Measurements from ENCODE around the gene PEX11A.

The PEX11A gene

GRCh38 chr15:89680282-89680873 lies 10.2 kb downstream of the PEX11A start:
- no peak for DNase-seq (ENCODE audit: low spot score)
- H3K27ac ChIP-seq = peak overlapping the region; percentile 59
- ChIA-PET POLR2A (ENCODE audit: low non-redundant PET) (no interaction called here), CTCF (no interaction called here)
- no peak for TF ChIP-seq CTCF (conservative IDR thresholded peaks at IDR 0.05; ENCODE audit: low read depth)

- no peak for DNase-seq (ENCODE audit: low spot score)
- CTCF ChIA-PET = no interaction called here
- no peak for TF ChIP-seq CTCF (conservative IDR thresholded peaks at IDR 0.05; ENCODE audit: low read depth)
- POLR2A ChIA-PET (ENCODE audit: low non-redundant PET) = no interaction called here
- no peak within 1 kb of the TSS for H3K27ac ChIP-seq
Observed at GRCh38 chr15:89679212-89679611, 11.3 kb downstream of the PEX11A start, which contains the start of gene PLIN1. Gene PLIN1, minus strand, starts transcription at chr15:89679367. Its CDS starts 1,878 bp downstream, at chr15:89677489.

- ChIA-PET CTCF (no interaction called here), POLR2A (ENCODE audit: low non-redundant PET) (interaction anchor here (0.7 kb wide), 1 partner anchor 269 kb away, joined by 9 read pairs; no protein-coding TSS in a partner anchor)
- H3K27ac ChIP-seq = no peak overlapping the region
- DNase-seq (ENCODE audit: low spot score) = no peak
- TF ChIP-seq CTCF (conservative IDR thresholded peaks at IDR 0.05; ENCODE audit: low read depth) = no peak
Observed at GRCh38 chr15:89677381-89677780, 13.2 kb downstream of the PEX11A start.

GRCh38 chr15:89675606-89676005 lies 14.9 kb downstream of the PEX11A start:
- no peak for TF ChIP-seq CTCF (conservative IDR thresholded peaks at IDR 0.05; ENCODE audit: low read depth)
- ChIA-PET CTCF (no interaction called here), POLR2A (ENCODE audit: low non-redundant PET) (interaction anchor here (0.6 kb wide), 1 partner anchor 218 kb away, joined by 7 read pairs; the partner anchor contains the start of gene AP3S2)
- H3K27ac ChIP-seq = no peak overlapping the region
- DNase-seq (ENCODE audit: low spot score) = no peak

GRCh38 chr15:89674526-89674925 lies 16.0 kb downstream of the PEX11A start:
- ChIA-PET CTCF (no interaction called here), POLR2A (ENCODE audit: low non-redundant PET) (interaction anchor here (0.7 kb wide), 1 partner anchor 99 kb away, joined by 9 read pairs; the partner anchor contains the start of gene TICRR)
- no peak for TF ChIP-seq CTCF (conservative IDR thresholded peaks at IDR 0.05; ENCODE audit: low read depth)
- no peak overlapping the region for H3K27ac ChIP-seq
- DNase-seq (ENCODE audit: low spot score) = no peak

- H3K27ac ChIP-seq = no peak overlapping the region
- POLR2A ChIA-PET (ENCODE audit: low non-redundant PET) = interaction anchor here (0.5 kb wide), 1 partner anchor 175 kb away, joined by 3 read pairs; no protein-coding TSS in a partner anchor
- no peak for DNase-seq (ENCODE audit: low spot score)
- CTCF ChIA-PET = interaction anchor here (0.6 kb wide), 2 partner anchors 16 to 177 kb away, joined by 3 to 4 read pairs; no protein-coding TSS in a partner anchor
- TF ChIP-seq CTCF (conservative IDR thresholded peaks at IDR 0.05; ENCODE audit: low read depth) = no peak
Observed at GRCh38 chr15:89673165-89673512, 17.4 kb downstream of the PEX11A start.
